GM12872 (cell line): ENCODE data around the gene ZSWIM1.

Experiments used
- CTCF ChIP-seq: IDR thresholded peaks from 3 replicates; pipeline ENCODE4 v1.5.1; 2011; ENCODE audit warnings: low read depth, mild to moderate bottlenecking, low read length, moderate library complexity; ENCODE audit not compliant: insufficient read depth

The ZSWIM1 gene

GRCh38 chr20:45920462-45921336, 39.7 kb downstream of the ZSWIM1 start:
- TF ChIP-seq CTCF, result no peak

- no peak for TF ChIP-seq CTCF
Observed at GRCh38 chr20:45921337-45922189, 40.5 kb downstream of the ZSWIM1 start.

- no peak for TF ChIP-seq CTCF
Observed at GRCh38 chr20:45924391-45925261, 43.6 kb downstream of the ZSWIM1 start.

- no peak for TF ChIP-seq CTCF
Observed at GRCh38 chr20:45925821-45926506, 44.9 kb downstream of the ZSWIM1 start.

GRCh38 chr20:45926731-45927070, 45.7 kb downstream of the ZSWIM1 start:
- TF ChIP-seq CTCF, result no peak

GRCh38 chr20:45927071-45927878, 46.2 kb downstream of the ZSWIM1 start:
- no peak for TF ChIP-seq CTCF
